Natural killer cell (primary cell): ENCODE measurements around the gene ABAT. TPM values are rescaled to one million over a fixed set of nuclear protein-coding genes. Genes with fewer than 3 reads are reported as not detected.

Source experiments
- ATAC-seq, 3 donors: fragments of 150-1000 bp in 2 of 3; fragments of 200-7000 bp in 1 of 3; cut with Tn5 transposase; 1 replicate in 1 of 3; 2 replicates in 2 of 3; pipeline ENCODE4 v1.10.0; 2021; ENCODE audit warnings: mild to moderate bottlenecking in 2 of 3, moderate library complexity in 2 of 3
- DNase-seq, 2 donors: peaks; one replicate each; pipeline versions ENCODE4 v3.0.0 to v3.0.0-alpha.2; 2013 to 2021; ENCODE audit warnings: mixed read lengths in 1 of 2
- H3K27ac ChIP-seq: one replicate; pipeline ENCODE4 v1.5.1; 2013; ENCODE audit warnings: mild to moderate bottlenecking, low read length
- H3K27me3 ChIP-seq: one replicate; pipeline ENCODE4 v1.6.1; 2013; ENCODE audit warnings: low read length; ENCODE audit not compliant: control insufficient read depth, insufficient read depth
- H3K36me3 ChIP-seq: one replicate; pipeline ENCODE4 v1.6.1; 2013; ENCODE audit warnings: low read length; ENCODE audit not compliant: control insufficient read depth, insufficient read depth
- H3K4me1 ChIP-seq: one replicate; pipeline ENCODE4 v1.6.1; 2013; ENCODE audit warnings: low read length; ENCODE audit not compliant: control insufficient read depth, insufficient read depth
- H3K4me3 ChIP-seq: one replicate; pipeline ENCODE4 v1.5.1; 2013; ENCODE audit warnings: low read length
- H3K9me3 ChIP-seq: one replicate; pipeline ENCODE4 v1.6.1; 2013; ENCODE audit warnings: low read length; ENCODE audit not compliant: control insufficient read depth, insufficient read depth
- H3K27ac Mint-ChIP-seq, 2 donors: one replicate each; pipeline ENCODE4 v1.8.0; 2022; ENCODE audit warnings: mild to moderate bottlenecking in 2 of 2, mixed read lengths in 2 of 2, moderate library complexity in 1 of 2
- H3K27me3 Mint-ChIP-seq, 2 donors: one replicate each; pipeline ENCODE4 v1.8.0; 2022; ENCODE audit warnings: low read depth in 2 of 2, mixed read lengths in 2 of 2
- H3K36me3 Mint-ChIP-seq: one replicate; pipeline ENCODE4 v1.8.0; 2022; ENCODE audit warnings: mixed read lengths
- H3K4me1 Mint-ChIP-seq, 2 donors: one replicate each; pipeline ENCODE4 v1.8.0; 2022; ENCODE audit warnings: mixed read lengths in 2 of 2
- H3K4me3 Mint-ChIP-seq: one replicate; pipeline ENCODE4 v1.8.0; 2022; ENCODE audit warnings: mild to moderate bottlenecking, moderate library complexity, mixed read lengths
- H3K9me3 Mint-ChIP-seq, 2 donors: one replicate each; pipeline ENCODE4 v1.8.0; 2022; ENCODE audit warnings: mixed read lengths in 2 of 2
- CTCF ChIP-seq: fragments of 200-600 bp; IDR thresholded peaks from one replicate; pipeline ENCODE4 v1.8.0; 2022; ENCODE audit warnings: antibody characterized with exemption
- WGBS: methylation state at CpG from one replicate; pipeline ENCODE4 v1.1.7; 2013; ENCODE audit warnings: missing lambda C conversion rate; ENCODE audit not compliant: insufficient coverage; 5-methylcytosine and 5-hydroxymethylcytosine counted together
- intact Hi-C: fragments of 100-400 bp; cut with micrococcal nuclease; formaldehyde crosslinking; loops from one replicate; pipeline ENCODE4 v1.14.2; 2022
- total RNA-seq, 4 donors: library from RNA; stranded (reverse); fragments of 120-200 nt in 1 of 4; gene quantifications; one replicate each; pipeline versions ENCODE4 v1.2.3 to v1.2.4, GENCODE V29; 2013 to 2022

Gene ABAT
- total RNA-seq, 3 donors from 2014 or later (not counting 1 experiment from before 2014, with no cell fraction given): 11.0 to 13.4 (median 11.3) TPM

GRCh38 chr16:8764525-8765250 is 90.3 kb downstream of the ABAT start:
- WGBS: 93% methylated on average over 18 of the region's 18 CpGs
- peaks cover 17% of the 10 kb centered on the region for H3K36me3 ChIP-seq
- Mint-ChIP-seq H3K36me3 (no peaks in the 10 kb centered on the region), H3K4me3 (no peak overlapping the region), H3K27ac (no peak overlapping the region), H3K27me3 (no peaks in the 10 kb centered on the region), H3K9me3 (no peaks in the 10 kb centered on the region), H3K4me1 (no peaks in the 10 kb centered on the region)
- H3K4me3 ChIP-seq: no peak overlapping the region
- no peaks in the 10 kb centered on the region for H3K4me1 ChIP-seq
- no peaks in the 10 kb centered on the region for H3K27me3 ChIP-seq
- intact Hi-C loops: no loop called here
- H3K9me3 ChIP-seq: no peaks in the 10 kb centered on the region
- no peak overlapping the region for H3K27ac ChIP-seq
- no peak for TF ChIP-seq CTCF
- no peak for DNase-seq
- ATAC-seq: no peak

DNA sequence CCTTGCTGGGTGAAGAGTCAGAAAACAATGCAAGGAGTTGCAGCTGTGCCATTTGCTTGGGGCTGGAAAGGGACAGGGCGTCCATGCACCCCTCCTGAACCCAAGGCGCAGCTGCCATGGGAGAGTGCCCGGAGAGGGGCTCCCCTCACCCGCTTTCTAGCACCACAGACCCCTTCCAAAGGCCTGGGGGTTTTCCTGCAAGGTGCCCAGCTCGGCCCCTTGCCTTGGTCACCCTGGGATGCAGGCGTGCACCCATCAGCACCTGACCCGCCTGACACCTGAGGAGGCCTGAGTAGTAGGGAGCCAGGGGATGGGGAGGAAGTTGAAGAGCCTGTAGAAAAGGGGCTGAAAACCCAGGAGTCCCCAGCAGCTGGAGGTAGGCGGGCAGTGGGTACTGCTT is 92.8 kb downstream of the ABAT start:
- Mint-ChIP-seq H3K27me3 (no peaks in the 10 kb centered on the region), H3K27ac (no peak overlapping the region), H3K9me3 (no peaks in the 10 kb centered on the region), H3K4me1 (no peaks in the 10 kb centered on the region), H3K36me3 (no peaks in the 10 kb centered on the region), H3K4me3 (no peak overlapping the region)
- H3K4me1 ChIP-seq: no peaks in the 10 kb centered on the region
- intact Hi-C loops: no loop called here
- DNase-seq (no peak), ATAC-seq (no peak)
- peaks cover 12% of the 10 kb centered on the region for H3K36me3 ChIP-seq
- no peak overlapping the region for H3K27ac ChIP-seq
- no peaks in the 10 kb centered on the region for H3K9me3 ChIP-seq
- TF ChIP-seq CTCF: no peak
- no peak overlapping the region for H3K4me3 ChIP-seq
- no peaks in the 10 kb centered on the region for H3K27me3 ChIP-seq
- 86% methylated on average over 8 of the region's 8 CpGs for WGBS

DNA sequence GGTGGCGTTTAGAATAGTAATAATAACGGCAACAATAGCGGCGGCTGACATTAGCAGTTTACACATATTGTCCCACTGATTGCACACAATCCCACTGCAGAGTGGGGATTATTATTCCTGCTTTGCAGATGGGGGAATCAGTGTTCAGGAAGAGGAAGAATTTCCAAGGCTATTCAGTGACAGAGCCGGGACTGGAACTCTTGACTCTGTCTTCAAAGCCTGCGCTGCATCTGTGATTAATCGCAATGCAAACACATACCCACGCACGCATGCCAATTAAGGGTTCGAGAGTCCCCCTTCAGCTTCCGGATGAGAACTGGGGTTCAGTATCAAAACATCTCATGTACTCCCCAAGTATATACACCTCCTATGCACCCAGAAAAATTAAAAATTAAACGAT is 93.9 kb downstream of the ABAT start:
- TF ChIP-seq CTCF: no peak
- peaks cover 12% of the 10 kb centered on the region for H3K36me3 ChIP-seq
- intact Hi-C loops: no loop called here
- Mint-ChIP-seq H3K27ac (no peak overlapping the region), H3K36me3 (no peaks in the 10 kb centered on the region), H3K9me3 (no peaks in the 10 kb centered on the region), H3K27me3 (no peaks in the 10 kb centered on the region), H3K4me1 (no peaks in the 10 kb centered on the region), H3K4me3 (no peak overlapping the region)
- H3K4me3 ChIP-seq: no peak overlapping the region
- WGBS: 97% methylated on average over 10 of the region's 12 CpGs
- H3K9me3 ChIP-seq: no peaks in the 10 kb centered on the region
- no peak overlapping the region for H3K27ac ChIP-seq
- DNase-seq (no peak), ATAC-seq (no peak)
- no peaks in the 10 kb centered on the region for H3K27me3 ChIP-seq
- H3K4me1 ChIP-seq: no peaks in the 10 kb centered on the region

DNA sequence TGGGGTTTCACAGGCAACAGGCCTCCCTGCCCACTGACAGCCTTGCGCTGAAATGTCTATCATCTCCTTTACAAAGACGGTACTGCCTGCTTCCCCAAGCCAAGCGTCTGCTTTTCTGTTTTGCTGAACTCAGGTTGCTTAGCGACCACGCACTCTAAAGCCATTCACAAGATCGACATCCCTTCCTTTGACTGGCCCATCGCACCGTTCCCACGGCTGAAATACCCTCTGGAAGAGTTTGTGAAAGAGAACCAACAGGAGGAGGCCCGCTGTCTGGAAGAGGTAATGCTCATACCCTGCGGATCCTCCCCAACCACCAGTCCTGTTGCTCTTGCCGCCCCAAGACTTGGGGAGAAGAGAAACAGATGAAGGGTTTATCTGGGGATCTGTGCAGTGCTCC is 94.3 kb downstream of the ABAT start:
- 94% methylated on average over 11 of the region's 12 CpGs for WGBS
- Histone ChIP-seq H3K27ac (no peak overlapping the region), H3K9me3 (no peaks in the 10 kb centered on the region), H3K4me3 (no peak overlapping the region), H3K4me1 (no peaks in the 10 kb centered on the region), H3K27me3 (no peaks in the 10 kb centered on the region), H3K36me3 (peaks cover 12% of the 10 kb centered on the region)
- H3K4me1 Mint-ChIP-seq: no peaks in the 10 kb centered on the region
- no peak for DNase-seq
- H3K36me3 Mint-ChIP-seq: no peaks in the 10 kb centered on the region
- no peak for TF ChIP-seq CTCF
- no peak overlapping the region for H3K4me3 Mint-ChIP-seq
- no peaks in the 10 kb centered on the region for H3K9me3 Mint-ChIP-seq
- H3K27me3 Mint-ChIP-seq: no peaks in the 10 kb centered on the region
- intact Hi-C loops: no loop called here
- no peak overlapping the region for H3K27ac Mint-ChIP-seq
- no peak for ATAC-seq
